GM21360 (cell line): ENCODE results near the gene VPS36.
"Not testable (repeated sequence)": the region's sequence is repeated elsewhere in the genome, so short reads cannot be mapped to it uniquely, and the experiment has no call there.

ENCODE experiments used
- ATAC-seq: cut with Tn5 transposase; IDR thresholded peaks from one replicate; pipeline ENCODE4 v1.9.1; 2021; ENCODE audit warnings: mild to moderate bottlenecking, moderate library complexity; ENCODE audit not compliant: unreplicated experiment

Gene VPS36

DNA sequence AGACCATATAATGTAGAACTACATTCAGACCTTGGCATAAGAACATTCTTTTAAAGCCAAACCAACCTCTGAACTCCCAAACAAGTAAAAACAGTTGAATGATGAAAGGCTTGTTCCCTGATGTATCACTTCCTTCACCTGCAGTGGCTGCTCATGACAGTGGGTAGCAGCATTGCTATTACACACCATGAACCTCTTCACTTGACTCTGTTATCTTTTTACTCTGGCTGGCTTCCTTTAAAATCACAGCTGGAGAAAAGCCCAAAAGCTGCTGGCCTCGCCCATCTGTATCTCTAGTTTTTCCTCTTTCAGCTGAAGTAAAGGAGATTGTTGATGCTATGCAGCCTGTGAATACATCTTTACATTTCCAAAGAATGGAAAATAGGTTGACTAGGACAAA, 67.1 kb downstream of the VPS36 start:
- no peak for ATAC-seq

DNA sequence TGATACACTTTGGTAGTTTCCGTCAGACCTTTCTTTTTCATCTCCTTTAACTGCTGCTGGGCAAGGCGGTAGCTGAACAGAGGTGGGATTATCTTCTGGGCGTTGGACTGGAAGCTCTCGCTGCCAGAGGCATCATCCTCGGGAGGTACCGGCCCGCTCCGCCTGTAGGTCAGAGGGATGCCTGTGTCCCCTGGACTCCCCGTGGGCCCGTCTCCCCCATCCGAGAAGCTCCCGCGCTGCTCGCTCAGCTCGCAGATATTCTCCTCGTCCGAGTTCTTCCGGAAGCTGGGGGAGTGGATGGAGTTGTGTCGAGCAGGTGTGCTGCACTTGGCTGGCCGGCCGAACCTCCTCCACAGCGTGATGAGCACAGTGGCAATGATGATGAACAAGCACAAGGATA, 72.1 kb downstream of the VPS36 start:
- ATAC-seq: no peak

DNA sequence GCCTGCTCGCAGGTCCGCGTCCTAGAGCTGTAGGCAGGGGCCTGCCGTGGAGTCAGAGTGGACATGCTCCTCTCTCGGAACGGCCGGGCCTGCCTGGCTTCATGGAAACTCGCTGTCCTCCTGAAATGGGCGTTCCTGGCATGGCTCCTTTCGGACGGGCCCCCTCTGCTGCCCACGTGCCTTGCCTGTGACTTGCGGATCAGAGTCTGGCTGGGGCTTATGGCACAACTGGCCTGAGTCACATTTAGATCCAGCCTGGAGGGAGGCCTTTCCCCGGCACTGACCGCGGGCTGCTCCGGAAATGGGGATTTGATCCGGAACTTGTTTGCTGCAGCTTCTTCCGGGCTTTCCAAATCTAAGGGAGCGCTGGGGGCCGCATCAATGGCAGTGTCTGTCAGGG, 72.5 kb downstream of the VPS36 start:
- ATAC-seq: no peak

DNA sequence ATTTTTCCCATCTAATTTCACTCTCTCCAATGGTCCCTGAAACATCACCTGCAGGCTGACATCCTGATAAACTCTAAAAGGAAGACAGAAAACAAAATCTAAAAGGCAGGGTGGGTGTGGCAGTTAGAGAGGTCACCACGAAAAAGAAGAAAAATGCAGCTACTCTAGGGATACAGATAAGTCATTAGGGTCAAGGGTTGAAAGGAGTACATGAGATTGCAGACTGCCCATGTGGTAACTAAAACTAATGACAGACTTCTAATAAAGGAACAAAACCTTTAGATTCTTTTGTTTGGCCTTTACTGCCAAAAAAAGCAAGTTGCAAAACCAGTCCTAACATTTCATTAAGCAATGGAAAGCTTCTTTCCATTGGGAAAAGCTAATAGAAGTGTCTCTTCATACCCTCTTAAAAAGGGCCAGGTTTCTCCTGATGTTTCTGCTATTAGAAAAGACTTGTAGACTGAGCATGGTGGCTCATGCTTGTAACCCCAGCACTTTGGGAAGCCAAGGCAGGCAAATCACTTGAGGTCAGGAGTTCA, 75.5 kb downstream of the VPS36 start:
- no peak for ATAC-seq

DNA sequence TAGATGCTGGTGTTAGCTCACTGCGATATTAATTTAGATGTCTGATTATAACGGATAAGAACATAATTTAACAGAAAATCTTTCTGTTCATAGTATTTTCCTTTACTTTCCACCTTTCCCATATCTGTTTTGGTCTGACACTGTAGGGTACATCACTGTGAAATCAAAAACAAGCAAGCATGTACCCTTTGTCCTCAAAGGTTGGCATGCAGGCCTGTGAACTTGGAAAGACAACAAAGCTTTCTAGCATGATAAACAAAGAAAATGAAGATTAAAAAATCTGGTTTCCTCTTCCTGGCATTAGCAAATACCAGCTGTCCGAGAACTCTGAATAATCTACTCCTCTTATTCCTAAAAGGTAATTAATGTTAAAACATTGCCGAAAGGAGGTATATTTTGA, 76.0 kb downstream of the VPS36 start:
- ATAC-seq: no peak

DNA sequence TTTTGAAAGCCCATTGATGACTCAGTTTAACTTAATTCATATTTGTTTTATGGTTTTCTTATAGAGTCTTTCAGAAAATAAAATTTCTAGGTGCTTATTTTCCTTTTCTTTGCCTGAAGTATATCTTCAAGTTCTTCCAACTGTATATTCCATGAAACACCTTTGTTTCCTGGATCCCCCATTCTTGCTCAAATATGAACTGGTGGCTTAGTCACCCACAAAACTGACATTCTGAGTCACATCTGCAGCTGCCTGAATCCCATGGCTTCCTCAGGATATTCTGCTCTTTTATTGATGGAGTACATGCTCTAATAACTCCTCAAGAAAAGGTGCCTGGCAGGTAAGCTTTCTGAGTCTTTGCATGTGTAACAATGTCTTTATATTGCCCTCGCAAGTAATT, 77.2 kb downstream of the VPS36 start:
- ATAC-seq: not testable (repeated sequence)

- ATAC-seq: no peak
These were observed 78.6 kb downstream of the VPS36 start for GRCh38 chr13:52371736-52372247.

- ATAC-seq: no peak
These were observed 84.1 kb downstream of the VPS36 start for GRCh38 chr13:52366291-52366690.
